Stimulated activated CD4-positive, alpha-beta T cell treated with anti-CD3 and anti-CD28 coated beads, Interleukin-12 subunit alpha, Interleukin-12 subunit beta, amount 100 ng/mL, for 48 hours (primary cell): ENCODE measurements around the gene DOLK.

Source experiments
- DNase-seq, 3 donors: peaks; one replicate each; pipeline ENCODE4 v3.0.0-alpha.2; 2020; ENCODE audit warnings: low read depth in 2 of 3, low spot score in 1 of 3

Gene DOLK

GRCh38 chr9:128909859-128910258 lies 37.5 kb downstream of the DOLK start:
- no peak for DNase-seq

- no peak for DNase-seq
Observed at GRCh38 chr9:128908372-128908771, 39.0 kb downstream of the DOLK start.

- no peak for DNase-seq
Observed at GRCh38 chr9:128906741-128907140, 40.7 kb downstream of the DOLK start.

GRCh38 chr9:128905964-128906363 lies 41.4 kb downstream of the DOLK start:
- DNase-seq: no peak

- DNase-seq: no peak
Observed at GRCh38 chr9:128903871-128904620, 43.4 kb downstream of the DOLK start.

GRCh38 chr9:128903079-128903461 lies 44.3 kb downstream of the DOLK start:
- no peak for DNase-seq

- DNase-seq: peak; percentile 75
Observed at GRCh38 chr9:128902351-128903078, 44.9 kb downstream of the DOLK start.

- DNase-seq: no peak
Observed at GRCh38 chr9:128901822-128902221, 45.6 kb downstream of the DOLK start.

- no peak for DNase-seq
Observed at GRCh38 chr9:128901379-128901778, 46.0 kb downstream of the DOLK start.

GRCh38 chr9:128899566-128900322 lies 47.7 kb downstream of the DOLK start:
- DNase-seq: peak in 1 of 3 donors; percentile 28

- no peak for DNase-seq
Observed at GRCh38 chr9:128898845-128899565, 48.4 kb downstream of the DOLK start.

- no peak for DNase-seq
Observed at GRCh38 chr9:128898382-128898781, 49.0 kb downstream of the DOLK start.

GRCh38 chr9:128895556-128895955 lies 51.8 kb downstream of the DOLK start:
- no peak for DNase-seq
